Stimulated activated CD8-positive, alpha-beta memory T cell treated with anti-CD3 and anti-CD28 coated beads, Interleukin-2, amount 100 ng/mL, for 48 hours (primary cell): ENCODE data around the gene ZBTB24.
A peak's percentile ranks its signal among the peaks of the same experiment; 100 is the strongest.

ENCODE experiments used
- DNase-seq, 2 donors: peaks; one replicate each; pipeline ENCODE4 v3.0.0-alpha.2; 2020; ENCODE audit warnings: low read depth in 2 of 2

ZBTB24 gene

DNA sequence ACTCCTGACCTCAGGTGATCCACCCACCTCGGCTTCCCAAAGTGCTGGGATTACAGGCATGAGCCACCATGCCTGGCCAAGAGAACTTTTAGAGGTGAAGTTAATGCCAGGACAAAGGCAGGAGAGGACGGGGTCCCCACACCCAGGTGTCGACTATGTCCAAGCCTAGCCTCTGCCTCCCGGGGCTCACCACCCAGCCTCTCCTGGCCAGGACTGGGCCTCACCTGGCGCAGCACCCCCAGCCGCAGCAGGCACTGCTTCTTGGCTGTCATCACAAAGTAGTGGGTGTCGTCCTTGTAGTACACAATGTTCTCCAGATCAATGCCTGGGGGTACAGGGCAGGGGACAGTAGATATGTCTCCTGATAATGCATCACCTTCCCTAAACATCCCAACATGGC is 31.6 kb downstream of the ZBTB24 start:
- no peak for DNase-seq

DNA sequence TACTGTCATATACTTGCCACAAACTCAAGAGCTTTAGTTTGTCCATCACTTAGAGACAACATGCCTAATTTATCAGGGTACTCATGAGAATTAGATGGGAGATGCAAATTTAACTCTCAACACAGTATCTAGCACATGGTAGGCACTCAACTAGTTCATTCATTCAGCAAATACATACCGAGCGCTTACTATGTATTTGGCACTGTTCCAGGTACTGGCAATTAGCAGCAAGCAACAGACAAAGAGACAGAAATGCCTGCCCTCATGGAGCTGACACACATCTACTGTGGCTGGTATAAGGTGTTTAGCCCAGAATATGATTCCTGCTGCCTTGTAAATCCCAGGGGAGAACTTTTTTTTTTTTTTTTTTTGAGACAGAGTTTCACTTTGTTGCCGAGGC is 32.2 kb downstream of the ZBTB24 start:
- DNase-seq, result no peak

- DNase-seq, result no peak
Measured at GRCh38 chr6:109449795-109450673, 33.0 kb downstream of the ZBTB24 start.

DNA sequence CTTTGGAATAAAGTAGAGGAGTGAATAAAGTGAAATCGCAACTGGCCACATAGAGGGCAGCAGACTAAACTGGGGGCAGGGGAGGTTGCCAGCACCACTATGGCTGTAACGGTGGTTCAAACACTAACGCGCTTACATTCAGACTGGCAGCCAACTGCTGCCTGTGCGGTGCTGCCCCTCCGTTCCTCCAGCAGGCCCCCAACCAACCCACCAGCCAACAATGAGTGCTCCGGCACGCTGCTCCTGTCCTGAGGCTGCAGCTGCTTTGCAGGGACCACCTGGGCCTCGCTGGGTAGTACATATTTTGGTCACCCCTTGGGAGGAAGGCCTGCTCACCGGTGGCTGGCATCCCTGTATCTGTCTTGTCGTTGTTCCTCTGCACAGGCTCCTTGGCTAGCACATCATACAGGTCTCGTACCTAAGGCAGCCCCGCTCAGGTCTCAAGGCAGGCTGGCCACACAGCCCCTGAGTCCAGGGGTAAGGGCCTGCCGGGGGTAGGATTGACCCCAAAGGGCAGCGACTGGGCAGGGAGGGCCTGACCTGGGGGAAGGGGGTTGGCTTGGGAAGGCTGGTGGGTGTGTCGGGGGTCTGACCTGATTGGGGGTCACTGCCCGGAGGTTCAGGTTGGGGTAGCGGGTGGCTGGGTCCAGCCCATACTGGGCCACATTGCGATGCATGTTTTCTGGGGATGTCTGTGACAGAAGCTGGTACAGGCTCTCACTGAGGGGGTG is 33.8 kb downstream of the ZBTB24 start:
- DNase-seq, result no peak

DNA sequence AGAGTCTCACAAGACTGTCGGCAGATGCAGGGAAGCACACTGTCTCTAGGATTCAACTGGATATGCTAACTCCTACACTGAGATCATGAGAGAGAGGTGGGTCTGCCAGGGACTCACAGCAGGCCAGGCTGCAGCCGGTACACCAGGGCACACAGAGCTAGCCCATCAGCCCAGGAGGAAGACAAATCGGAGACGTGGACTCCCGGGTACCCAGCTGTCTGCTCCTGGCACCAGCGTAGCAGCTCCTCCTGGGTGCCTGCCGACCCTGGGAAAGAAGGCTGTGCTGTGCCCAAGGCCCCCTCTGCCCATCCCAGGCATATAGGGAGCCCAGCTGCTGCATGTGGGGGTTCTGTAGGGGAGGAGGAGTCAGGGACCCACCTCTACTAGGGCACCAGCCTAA is 34.4 kb downstream of the ZBTB24 start:
- no peak for DNase-seq

DNA sequence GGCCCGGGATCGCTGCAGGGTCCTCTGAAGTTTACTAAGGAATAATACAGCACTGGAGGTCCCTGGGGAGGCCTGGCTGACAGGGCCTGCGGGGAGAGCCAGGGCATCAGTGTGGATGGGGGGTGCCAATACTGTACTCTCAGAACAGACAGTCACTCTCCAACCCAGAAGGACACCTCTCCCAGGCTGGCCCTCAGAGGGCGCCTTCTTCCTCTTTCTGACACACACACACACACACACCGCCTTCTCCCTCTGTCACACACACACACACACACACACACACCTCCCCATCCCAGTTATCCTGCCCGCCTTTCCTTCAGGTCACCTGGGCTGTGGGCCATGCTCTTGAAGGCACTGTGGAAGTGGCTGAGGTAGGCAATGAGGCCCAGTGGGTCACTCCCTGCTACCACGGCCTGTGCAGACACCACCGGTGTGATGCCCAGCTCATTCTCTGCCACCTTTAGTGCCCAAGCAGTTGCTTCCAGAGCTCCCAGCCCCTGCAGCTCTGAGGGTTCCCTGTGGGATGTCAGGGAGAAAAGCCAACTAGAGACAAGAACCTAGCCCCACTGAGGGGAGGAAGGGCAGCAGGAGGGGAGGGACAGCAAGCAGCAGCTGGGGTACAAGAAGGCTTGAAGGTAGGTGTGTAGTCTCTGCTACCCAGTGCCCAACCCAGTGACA is 35.0 kb downstream of the ZBTB24 start:
- DNase-seq, result no peak

DNA sequence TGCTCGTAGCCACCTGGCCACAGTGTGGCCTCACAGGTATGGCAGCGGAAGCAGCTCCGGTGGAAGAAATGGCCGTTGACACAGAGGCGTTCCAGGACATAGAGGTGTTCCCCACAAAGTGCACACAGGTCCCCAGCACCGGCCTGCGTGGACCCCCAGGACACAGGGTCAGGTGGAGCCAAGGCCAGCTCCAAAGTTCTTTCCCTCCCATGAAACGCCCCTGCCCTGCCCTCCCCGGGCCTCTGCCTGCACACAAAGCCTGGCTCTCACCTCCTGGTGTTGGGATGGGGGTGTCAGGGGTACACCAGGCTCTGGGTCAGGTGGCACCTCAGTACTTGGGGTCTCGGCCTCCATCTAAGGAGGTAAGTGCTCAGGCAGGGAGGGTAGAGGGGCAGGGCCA is 35.9 kb downstream of the ZBTB24 start:
- DNase-seq, result no peak

- no peak for DNase-seq
Measured at GRCh38 chr6:109446541-109446940, 36.5 kb downstream of the ZBTB24 start.

- DNase-seq, result no peak
Measured at GRCh38 chr6:109446072-109446471, 36.9 kb downstream of the ZBTB24 start.

DNA sequence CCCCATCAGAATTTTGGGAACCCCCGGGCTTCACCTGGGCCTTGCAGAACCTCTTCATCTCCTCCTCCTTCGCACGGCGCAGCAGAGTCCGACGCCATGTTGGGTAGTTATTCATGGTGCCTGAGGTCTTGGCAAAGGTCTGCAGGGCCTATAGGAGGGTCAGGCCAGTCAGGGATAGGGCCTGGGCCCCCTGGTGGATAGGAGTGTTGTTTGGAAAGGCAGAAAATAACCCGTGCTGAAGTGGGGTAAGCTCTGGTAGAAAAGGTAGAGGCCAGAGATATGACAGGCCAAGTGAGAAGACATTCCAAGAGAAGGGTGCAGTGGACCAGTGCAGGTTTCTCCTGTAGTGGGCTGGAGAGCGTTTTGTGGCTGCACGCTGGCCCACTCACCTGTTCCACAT is 37.6 kb downstream of the ZBTB24 start:
- no peak for DNase-seq

- no peak for DNase-seq
Measured at GRCh38 chr6:109443425-109443950, 39.5 kb downstream of the ZBTB24 start.

GRCh38 chr6:109442393-109442924 is 40.6 kb downstream of the ZBTB24 start:
- DNase-seq, result no peak

DNA sequence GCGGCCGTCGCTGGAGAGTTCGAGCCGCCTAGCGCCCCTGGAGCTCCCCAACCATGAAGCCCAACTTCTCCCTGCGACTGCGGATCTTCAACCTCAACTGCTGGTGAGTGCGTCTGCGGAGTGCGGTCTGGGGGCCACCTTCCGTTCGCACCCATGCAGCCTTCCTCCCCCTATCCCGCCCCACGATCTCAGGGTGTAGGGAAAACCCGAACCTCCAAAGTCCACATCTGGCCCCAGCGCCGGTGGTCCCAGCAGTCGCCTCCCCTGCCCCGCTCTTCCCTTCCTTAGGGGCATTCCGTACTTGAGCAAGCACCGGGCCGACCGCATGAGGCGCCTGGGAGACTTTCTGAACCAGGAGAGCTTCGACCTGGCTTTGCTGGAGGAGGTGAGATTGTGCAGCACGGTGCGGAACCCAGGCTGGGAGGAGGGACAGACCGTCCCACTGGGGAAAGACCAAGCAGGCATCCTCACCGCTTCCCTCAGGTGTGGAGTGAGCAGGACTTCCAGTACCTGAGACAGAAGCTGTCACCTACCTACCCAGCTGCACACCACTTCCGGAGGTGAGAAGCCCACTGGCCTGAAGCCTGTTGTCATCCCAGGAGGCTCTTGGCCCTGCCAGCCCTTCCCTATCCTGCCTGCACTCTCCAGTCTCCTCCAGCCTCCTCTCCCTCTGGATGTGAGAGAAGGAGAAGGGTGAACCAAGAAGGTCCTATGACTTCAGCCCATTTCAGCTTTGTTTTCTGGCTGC is 41.8 kb downstream of the ZBTB24 start:
- no peak for DNase-seq

DNA sequence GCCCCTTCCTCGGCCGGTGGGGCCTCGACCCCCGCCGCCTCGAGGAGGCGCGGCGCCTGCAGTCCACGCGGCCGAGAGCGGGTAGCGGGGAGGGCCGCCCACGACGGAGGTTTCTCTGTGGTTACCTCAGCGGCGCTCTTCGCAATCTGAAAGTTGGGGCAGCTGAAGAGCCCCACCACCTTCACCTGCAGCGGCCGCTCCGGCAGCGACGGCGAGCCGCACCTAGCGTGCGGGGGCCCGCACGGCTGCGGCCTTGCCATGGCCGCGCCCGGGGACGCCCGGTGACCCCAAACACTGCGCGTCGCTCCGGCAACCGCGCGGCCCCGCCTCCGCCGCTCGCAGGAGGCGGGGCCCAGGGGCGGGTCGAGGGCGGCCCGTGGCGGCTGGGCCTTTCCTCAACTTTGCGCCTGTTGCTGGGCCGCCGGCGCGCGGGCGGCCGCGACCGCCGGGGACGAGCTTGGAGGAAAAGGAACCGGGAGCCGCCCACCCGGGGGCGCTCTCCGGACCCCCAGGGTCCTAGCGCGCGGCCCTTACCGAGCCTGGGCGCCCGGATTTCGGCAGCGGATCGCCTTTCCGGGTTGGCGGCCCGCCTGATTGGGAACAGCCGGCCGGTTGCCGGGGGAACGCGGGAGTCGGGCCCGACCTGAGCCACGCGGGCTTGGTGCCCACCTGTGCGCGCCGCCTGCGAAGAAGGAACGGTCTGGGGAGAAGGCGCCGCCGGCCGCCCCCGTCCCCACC is 42.5 kb downstream of the ZBTB24 start, which contains the start of the genes PPIL6 and SMPD2:
Gene PPIL6, minus strand, starts transcription at position 298 of the 738 bp plus-strand sequence. Its CDS starts 38 bp downstream, at position 260.
Gene SMPD2, plus strand, starts transcription at position 394 of the 738 bp plus-strand sequence. CDS start 398 bp downstream, outside the sequence.
- DNase-seq, result peak; percentile 67 to 73

GRCh38 chr6:109436041-109436440 is 47.0 kb downstream of the ZBTB24 start:
- no peak for DNase-seq

GRCh38 chr6:109434456-109434855 is 48.6 kb downstream of the ZBTB24 start:
- no peak for DNase-seq

- DNase-seq, result no peak
Measured at GRCh38 chr6:109429496-109429895, 53.5 kb downstream of the ZBTB24 start.

GRCh38 chr6:109428889-109429477 is 54.0 kb downstream of the ZBTB24 start:
- no peak for DNase-seq

DNA sequence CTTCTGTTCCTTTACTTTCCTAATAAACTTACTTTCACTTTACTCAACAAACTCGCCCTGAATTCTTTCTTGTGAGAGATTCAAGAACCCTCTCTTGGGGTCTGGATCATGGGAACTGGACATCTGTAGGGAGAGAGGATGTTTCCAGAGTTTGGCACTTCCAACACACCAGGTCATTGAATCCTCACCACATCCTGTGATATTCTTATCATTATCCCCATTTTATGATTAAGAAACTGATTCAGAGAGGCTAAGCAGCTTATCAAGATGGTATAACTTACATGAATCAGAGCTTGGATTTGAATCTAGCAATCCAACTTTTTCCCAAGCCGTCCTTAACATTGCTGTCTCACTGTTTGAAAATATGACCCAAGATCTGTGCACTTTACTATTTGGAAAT is 58.1 kb downstream of the ZBTB24 start:
- DNase-seq, result no peak

GRCh38 chr6:109421184-109421583 is 61.8 kb downstream of the ZBTB24 start:
- DNase-seq, result no peak
